NCI-H2196 treated with DMSO at 0.1 percent for 48 hours (cell line): ENCODE results near the gene MEI1.
"Not testable (repeated sequence)": the region's sequence is repeated elsewhere in the genome, so short reads cannot be mapped to it uniquely, and the experiment has no call there.

ENCODE experiments used
- DNase-seq: peaks from one replicate; lab custom pipeline; 2025; ENCODE audit not compliant: unreplicated experiment; lab: John Stamatoyannopoulos, UW

The MEI1 gene

GRCh38 chr22:41819257-41819656 is 120.0 kb downstream of the MEI1 start:
- DNase-seq = no peak

- no peak for DNase-seq
Observed at GRCh38 chr22:41820447-41820846, 121.1 kb downstream of the MEI1 start.

- DNase-seq = no peak
Observed at GRCh38 chr22:41821471-41822316, 122.4 kb downstream of the MEI1 start.

GRCh38 chr22:41822317-41823057 is 123.2 kb downstream of the MEI1 start:
- peak; percentile 20 for DNase-seq

- no peak for DNase-seq
Observed at GRCh38 chr22:41823797-41824196, 124.5 kb downstream of the MEI1 start.

- no peak for DNase-seq
Observed at GRCh38 chr22:41825376-41825775, 126.1 kb downstream of the MEI1 start.

- no peak for DNase-seq
Observed at GRCh38 chr22:41826021-41826420, 126.7 kb downstream of the MEI1 start.

GRCh38 chr22:41826430-41827383 is 127.4 kb downstream of the MEI1 start:
- no peak for DNase-seq

- no peak for DNase-seq
Observed at GRCh38 chr22:41827671-41828070, 128.4 kb downstream of the MEI1 start.

GRCh38 chr22:41828516-41828915 is 129.2 kb downstream of the MEI1 start:
- DNase-seq = peak; percentile 57

- no peak for DNase-seq
Observed at GRCh38 chr22:41830174-41830573, 130.9 kb downstream of the MEI1 start.

GRCh38 chr22:41831383-41831782 is 132.1 kb downstream of the MEI1 start:
- DNase-seq = no peak

- no peak for DNase-seq
Observed at GRCh38 chr22:41831828-41832552, 132.7 kb downstream of the MEI1 start.

GRCh38 chr22:41832553-41833368 is 133.5 kb downstream of the MEI1 start, which contains the start of gene SREBF2:
SREBF2 (plus strand) TSS chr22:41833105; CDS start chr22:41833271, 166 bp downstream.
- peak; percentile 99 for DNase-seq

GRCh38 chr22:41833369-41834004 is 134.2 kb downstream of the MEI1 start:
- DNase-seq = no peak

- no peak for DNase-seq
Observed at GRCh38 chr22:41834005-41834944, 135.0 kb downstream of the MEI1 start.

GRCh38 chr22:41835462-41835861 is 136.2 kb downstream of the MEI1 start:
- not testable (repeated sequence) for DNase-seq

GRCh38 chr22:41836551-41836950 is 137.2 kb downstream of the MEI1 start:
- no peak for DNase-seq
